Aorta (tissue), 5 donors: ENCODE data around the gene EXD3. TPM values are rescaled to one million over a fixed set of nuclear protein-coding genes. Genes with fewer than 3 reads are reported as not detected.

Experiments used
- ATAC-seq: fragments of 200-7000 bp; cut with Tn5 transposase; one replicate; pipeline ENCODE4 v1.9.1; 2022; ENCODE audit warnings: moderate library complexity; ENCODE audit not compliant: low FRiP score
- DNase-seq, 2 donors: peaks; one replicate each; pipeline ENCODE4 v3.0.0-alpha.2; 2020
- H3K27ac ChIP-seq, 2 donors: one replicate each; pipeline ENCODE4 v1.5.1; 2013; ENCODE audit warnings: low read length in 2 of 2, mild to moderate bottlenecking in 2 of 2, moderate library complexity in 2 of 2, control low read depth in 1 of 2, inconsistent platforms in 1 of 2, low read depth in 1 of 2
- H3K27me3 ChIP-seq, 2 donors: one replicate each; pipeline ENCODE4 v1.6.1; 2013; ENCODE audit warnings: control low read depth in 1 of 2, low read length in 1 of 2, mild to moderate bottlenecking in 1 of 2, moderate library complexity in 1 of 2; ENCODE audit not compliant: insufficient read depth in 2 of 2, control insufficient read depth in 1 of 2
- H3K36me3 ChIP-seq, 2 donors: one replicate each; pipeline ENCODE4 v1.6.1; 2013; ENCODE audit warnings: control low read depth in 1 of 2, low read length in 1 of 2, mild to moderate bottlenecking in 1 of 2; ENCODE audit not compliant: insufficient read depth in 2 of 2, control insufficient read depth in 1 of 2
- H3K4me1 ChIP-seq, 2 donors: one replicate each; pipeline ENCODE4 v1.6.1; 2013; ENCODE audit warnings: low read length in 2 of 2, control low read depth in 1 of 2, mild to moderate bottlenecking in 1 of 2, moderate library complexity in 1 of 2; ENCODE audit not compliant: insufficient read depth in 2 of 2, control insufficient read depth in 1 of 2
- H3K4me3 ChIP-seq, 2 donors: one replicate each; pipeline ENCODE4 v1.5.1; 2013; ENCODE audit warnings: low read length in 2 of 2, control low read depth in 1 of 2, mild to moderate bottlenecking in 1 of 2
- H3K9me3 ChIP-seq: one replicate; pipeline ENCODE4 v1.6.1; 2013; ENCODE audit warnings: mild to moderate bottlenecking, low read length; ENCODE audit not compliant: control insufficient read depth
- WGBS, 2 donors: extraction: QIAGEN DNeasy Blood & Tissue Kit; methylation state at CpG; one replicate each; pipeline ENCODE4 v1.1.7; 2013; 5-methylcytosine and 5-hydroxymethylcytosine counted together
- intact Hi-C, 2 donors: fragments of 100-400 bp; cut with DNase I; formaldehyde crosslinking; loops; one replicate each; pipeline versions ENCODE4 v1.14.2 to v1.15.0; 2022
- polyA plus RNA-seq, 2 donors: library from polyadenylated mRNA; stranded (reverse); fragments of 200-250 nt; gene quantifications; one replicate each; pipeline ENCODE4 v1.2.3, GENCODE V29; 2013
- total RNA-seq, 2 donors: library from RNA; stranded (reverse); fragmentation: NEBNext Ultra II Directional; extraction: Animal tissue kit (Norgen Biotek cat#: 25700); gene quantifications; one replicate each; pipeline ENCODE4 v1.2.1, GENCODE V29; 2021
- donor health status: healthy with polysubstance abuse.
- donor health status: Bipolar disorder and iron deficiency.
- donor health status: DM: no; HTN: no; CAD: no.
- donor health status: DM: no; HTN: no; CAD: no.
- donor health status: DM: yes; HTN: yes; CAD: no.

Gene EXD3
- total and polyA plus RNA-seq, 4 donors: 15.9 to 96.8 (median 30.0) TPM

- intact Hi-C loops: no loop called here
- H3K4me1 ChIP-seq: peaks cover 2 to 4% of the 10 kb centered on the region in 2 donors
- H3K4me3 ChIP-seq: no peak overlapping the region
- DNase-seq: no peak
- H3K36me3 ChIP-seq: no peaks in the 10 kb centered on the region
- ATAC-seq: no peak
- H3K27ac ChIP-seq: no peak overlapping the region
- no peaks in the 10 kb centered on the region for H3K27me3 ChIP-seq
- WGBS, 2 donors: 79 to 85% methylated on average over 13 of the region's 13 CpGs
- no peaks in the 10 kb centered on the region for H3K9me3 ChIP-seq
Observed at GRCh38 chr9:137273095-137273490, 149.9 kb downstream of the EXD3 start.

- 91 to 92% methylated on average over 38 to 39 of the region's 39 CpGs for whole genome bisulfite sequencing, 2 donors
- H3K36me3 ChIP-seq: no peaks in the 10 kb centered on the region
- intact Hi-C loops: no loop called here
- DNase-seq: no peak
- H3K4me1 ChIP-seq: peaks cover 2 to 4% of the 10 kb centered on the region in 2 donors
- ATAC-seq: no peak
- no peak overlapping the region for H3K4me3 ChIP-seq
- H3K27me3 ChIP-seq: no peaks in the 10 kb centered on the region
- H3K9me3 ChIP-seq: no peaks in the 10 kb centered on the region
- no peak overlapping the region for H3K27ac ChIP-seq
Observed at GRCh38 chr9:137272241-137273094, 150.5 kb downstream of the EXD3 start.

- WGBS, 2 donors: 8 to 12% methylated on average over 3 of the region's 3 CpGs
- ATAC-seq (no peak), DNase-seq (no peak)
- Histone ChIP-seq H3K36me3 (no peaks in the 10 kb centered on the region), H3K4me3 (no peak overlapping the region), H3K9me3 (no peaks in the 10 kb centered on the region), H3K27ac (no peak overlapping the region), H3K4me1 (peaks cover 2 to 4% of the 10 kb centered on the region in 2 donors), H3K27me3 (no peaks in the 10 kb centered on the region)
- intact Hi-C loops: no loop called here
Observed at GRCh38 chr9:137271696-137272076, 151.3 kb downstream of the EXD3 start.

DNA sequence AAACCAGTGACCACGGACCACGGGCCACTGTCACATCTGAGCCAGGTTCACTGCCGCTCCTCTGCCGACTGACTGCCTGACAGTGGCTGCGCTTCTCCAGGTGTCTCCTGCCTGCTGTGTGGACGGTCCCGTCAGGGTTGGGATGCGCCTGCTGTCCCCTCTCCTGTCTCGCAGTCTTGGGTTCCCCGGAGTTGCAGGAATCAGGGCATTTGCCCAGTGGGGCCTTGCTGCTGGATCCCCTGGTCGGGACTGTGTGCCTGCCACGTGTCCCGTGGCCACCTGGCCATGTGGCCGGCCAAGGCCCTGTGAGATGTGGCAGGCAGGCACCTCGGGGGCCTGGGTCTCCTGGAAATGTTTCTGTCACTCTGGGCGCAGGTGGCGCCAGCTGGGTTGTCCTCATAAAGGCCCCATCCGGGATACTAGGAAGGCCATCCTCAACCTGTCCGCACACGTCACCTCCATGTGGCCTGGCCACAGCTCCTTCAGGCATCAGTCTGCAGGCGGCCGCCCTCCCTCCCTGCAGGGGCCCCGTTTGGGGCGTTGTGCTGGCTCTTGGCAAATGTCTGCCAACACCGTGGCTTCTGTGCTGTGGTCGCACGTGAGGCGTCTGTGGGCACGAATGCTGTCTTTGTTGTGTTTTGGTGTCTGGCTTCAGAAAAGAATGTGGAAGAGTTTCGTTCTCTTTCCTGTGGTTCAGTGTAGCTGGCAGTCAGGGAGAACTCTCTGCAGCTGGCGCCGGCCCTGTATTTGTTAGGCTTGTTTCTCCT is 151.8 kb downstream of the EXD3 start:
- DNase-seq (peak in 1 of 2 donors; percentile 76), ATAC-seq (no peak)
- Histone ChIP-seq H3K27me3 (no peaks in the 10 kb centered on the region), H3K4me3 (no peak overlapping the region), H3K36me3 (no peaks in the 10 kb centered on the region), H3K27ac (peak overlapping the region in 1 of 2 donors; percentile 13), H3K4me1 (peaks cover 2 to 4% of the 10 kb centered on the region in 2 donors), H3K9me3 (no peaks in the 10 kb centered on the region)
- intact Hi-C loops: no loop called here
- WGBS, 2 donors: 61% methylated on average over 32 of the region's 32 CpGs

- 11 to 13% methylated on average over 17 of the region's 17 CpGs for WGBS, 2 donors
- intact Hi-C loops: no loop called here
- ATAC-seq: peak; percentile 70
- peak; percentile 67 to 85 for DNase-seq
- Histone ChIP-seq H3K4me3 (no peak overlapping the region), H3K27ac (peak overlapping the region; percentile 46 to 68), H3K36me3 (peaks cover 0 to 2% of the 10 kb centered on the region in 2 donors), H3K27me3 (no peaks in the 10 kb centered on the region), H3K9me3 (no peaks in the 10 kb centered on the region), H3K4me1 (peaks cover 2 to 4% of the 10 kb centered on the region in 2 donors)
Observed at GRCh38 chr9:137269231-137269772, 153.7 kb downstream of the EXD3 start.

GRCh38 chr9:137268538-137269201 is 154.3 kb downstream of the EXD3 start:
- intact Hi-C loops: no loop called here
- peaks cover 0 to 2% of the 10 kb centered on the region in 2 donors for H3K36me3 ChIP-seq
- peaks cover 2 to 4% of the 10 kb centered on the region in 2 donors for H3K4me1 ChIP-seq
- H3K27me3 ChIP-seq: no peaks in the 10 kb centered on the region
- no peak overlapping the region for H3K4me3 ChIP-seq
- WGBS, 2 donors: 74 to 75% methylated on average over 19 of the region's 19 CpGs
- ATAC-seq: no peak
- DNase-seq: no peak
- H3K9me3 ChIP-seq: no peaks in the 10 kb centered on the region
- H3K27ac ChIP-seq: peak overlapping the region; percentile 46 to 68

DNA sequence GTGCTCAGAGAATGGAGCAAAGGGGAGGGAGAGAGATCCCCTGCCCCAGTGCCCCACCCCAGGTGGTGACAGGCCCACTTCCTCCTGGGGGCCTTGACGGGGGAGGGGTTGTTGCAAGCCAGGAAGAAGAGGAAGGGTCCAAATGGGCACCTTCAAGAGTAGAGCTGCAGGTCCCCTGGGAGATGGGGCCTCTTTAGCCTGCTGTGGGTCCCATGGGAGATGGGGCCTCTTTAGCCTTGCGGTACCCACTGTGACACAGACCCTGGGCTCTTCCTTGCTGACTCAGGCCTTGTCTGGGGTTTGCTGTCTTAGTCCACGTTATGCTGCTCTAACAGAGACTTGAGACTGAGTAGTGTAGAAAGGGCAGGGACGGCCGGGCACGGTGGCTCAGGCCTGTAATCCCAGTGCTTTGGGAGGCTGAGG is 155.0 kb downstream of the EXD3 start:
- H3K27me3 ChIP-seq: no peaks in the 10 kb centered on the region
- no peaks in the 10 kb centered on the region for H3K9me3 ChIP-seq
- peaks cover 2 to 4% of the 10 kb centered on the region in 2 donors for H3K4me1 ChIP-seq
- intact Hi-C loops: no loop called here
- H3K36me3 ChIP-seq: peaks cover 0 to 2% of the 10 kb centered on the region in 2 donors
- ATAC-seq (no peak), DNase-seq (no peak)
- no peak overlapping the region for H3K4me3 ChIP-seq
- WGBS, 2 donors: 94% methylated on average over 6 of the region's 6 CpGs
- peak overlapping the region in 1 of 2 donors; percentile 11 for H3K27ac ChIP-seq
